ENCODE data around the gene RSBN1.

- TF ChIP-seq, protein P1, sequence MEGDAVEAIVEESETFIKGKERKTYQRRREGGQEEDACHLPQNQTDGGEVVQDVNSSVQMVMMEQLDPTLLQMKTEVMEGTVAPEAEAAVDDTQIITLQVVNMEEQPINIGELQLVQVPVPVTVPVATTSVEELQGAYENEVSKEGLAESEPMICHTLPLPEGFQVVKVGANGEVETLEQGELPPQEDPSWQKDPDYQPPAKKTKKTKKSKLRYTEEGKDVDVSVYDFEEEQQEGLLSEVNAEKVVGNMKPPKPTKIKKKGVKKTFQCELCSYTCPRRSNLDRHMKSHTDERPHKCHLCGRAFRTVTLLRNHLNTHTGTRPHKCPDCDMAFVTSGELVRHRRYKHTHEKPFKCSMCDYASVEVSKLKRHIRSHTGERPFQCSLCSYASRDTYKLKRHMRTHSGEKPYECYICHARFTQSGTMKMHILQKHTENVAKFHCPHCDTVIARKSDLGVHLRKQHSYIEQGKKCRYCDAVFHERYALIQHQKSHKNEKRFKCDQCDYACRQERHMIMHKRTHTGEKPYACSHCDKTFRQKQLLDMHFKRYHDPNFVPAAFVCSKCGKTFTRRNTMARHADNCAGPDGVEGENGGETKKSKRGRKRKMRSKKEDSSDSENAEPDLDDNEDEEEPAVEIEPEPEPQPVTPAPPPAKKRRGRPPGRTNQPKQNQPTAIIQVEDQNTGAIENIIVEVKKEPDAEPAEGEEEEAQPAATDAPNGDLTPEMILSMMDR (conservative IDR thresholded peaks at IDR 0.05 in 1 of 2, IDR thresholded peaks at IDR 0.05 in 1 of 2; ENCODE audit: low read depth in 1 of 2, low read length in 2 of 2) = no peak
- TF ChIP-seq EZH2 (IDR thresholded peaks at IDR 0.05; ENCODE audit: low read length, missing control alignments) = no peak
Measured at GRCh38 chr1:113861641-113862040, 49.4 kb upstream of the RSBN1 start.

Data from fibroblast of lung (primary cell).